C4-2B (cell line): ENCODE results near the gene SMOC2.

ENCODE experiments used
- H3K27ac ChIP-seq: fragments of 450-650 bp; 2 replicates; pipeline ENCODE4 v1.5.1; 2017
- ZFX ChIP-seq: fragments of 450-650 bp; IDR thresholded peaks from 2 replicates; pipeline ENCODE4 v1.6.1; 2017
- TF ChIP-seq, protein P1 (sequence below): fragments of 450-650 bp; conservative IDR thresholded peaks from 2 replicates; pipeline ENCODE4 v1.5.1; 2017; ENCODE audit warnings: mild to moderate bottlenecking

Gene SMOC2

DNA sequence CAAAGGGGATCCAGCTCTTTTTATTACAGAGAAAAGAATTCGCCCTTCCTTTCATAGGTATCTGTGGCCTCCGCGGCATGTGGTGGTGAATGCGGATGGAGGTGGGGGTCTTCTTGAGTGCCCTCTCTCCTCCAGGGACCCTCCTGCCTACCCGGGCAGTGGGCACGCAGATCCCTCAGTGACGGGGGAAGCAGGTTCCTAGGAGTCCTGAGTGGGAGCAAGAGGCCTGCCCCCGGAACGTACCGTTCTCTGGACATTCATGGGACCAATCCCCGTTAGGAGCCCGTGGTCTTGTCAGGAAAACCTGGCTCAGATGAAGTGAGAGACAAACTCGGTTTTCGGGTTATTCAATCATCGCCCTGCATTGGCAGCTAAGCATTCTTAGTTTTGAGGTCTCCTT is 56.4 kb downstream of the SMOC2 start:
- no peak overlapping the region for H3K27ac ChIP-seq
- TF ChIP-seq ZFX: no peak
- TF ChIP-seq, protein P1, sequence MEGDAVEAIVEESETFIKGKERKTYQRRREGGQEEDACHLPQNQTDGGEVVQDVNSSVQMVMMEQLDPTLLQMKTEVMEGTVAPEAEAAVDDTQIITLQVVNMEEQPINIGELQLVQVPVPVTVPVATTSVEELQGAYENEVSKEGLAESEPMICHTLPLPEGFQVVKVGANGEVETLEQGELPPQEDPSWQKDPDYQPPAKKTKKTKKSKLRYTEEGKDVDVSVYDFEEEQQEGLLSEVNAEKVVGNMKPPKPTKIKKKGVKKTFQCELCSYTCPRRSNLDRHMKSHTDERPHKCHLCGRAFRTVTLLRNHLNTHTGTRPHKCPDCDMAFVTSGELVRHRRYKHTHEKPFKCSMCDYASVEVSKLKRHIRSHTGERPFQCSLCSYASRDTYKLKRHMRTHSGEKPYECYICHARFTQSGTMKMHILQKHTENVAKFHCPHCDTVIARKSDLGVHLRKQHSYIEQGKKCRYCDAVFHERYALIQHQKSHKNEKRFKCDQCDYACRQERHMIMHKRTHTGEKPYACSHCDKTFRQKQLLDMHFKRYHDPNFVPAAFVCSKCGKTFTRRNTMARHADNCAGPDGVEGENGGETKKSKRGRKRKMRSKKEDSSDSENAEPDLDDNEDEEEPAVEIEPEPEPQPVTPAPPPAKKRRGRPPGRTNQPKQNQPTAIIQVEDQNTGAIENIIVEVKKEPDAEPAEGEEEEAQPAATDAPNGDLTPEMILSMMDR: no peak

DNA sequence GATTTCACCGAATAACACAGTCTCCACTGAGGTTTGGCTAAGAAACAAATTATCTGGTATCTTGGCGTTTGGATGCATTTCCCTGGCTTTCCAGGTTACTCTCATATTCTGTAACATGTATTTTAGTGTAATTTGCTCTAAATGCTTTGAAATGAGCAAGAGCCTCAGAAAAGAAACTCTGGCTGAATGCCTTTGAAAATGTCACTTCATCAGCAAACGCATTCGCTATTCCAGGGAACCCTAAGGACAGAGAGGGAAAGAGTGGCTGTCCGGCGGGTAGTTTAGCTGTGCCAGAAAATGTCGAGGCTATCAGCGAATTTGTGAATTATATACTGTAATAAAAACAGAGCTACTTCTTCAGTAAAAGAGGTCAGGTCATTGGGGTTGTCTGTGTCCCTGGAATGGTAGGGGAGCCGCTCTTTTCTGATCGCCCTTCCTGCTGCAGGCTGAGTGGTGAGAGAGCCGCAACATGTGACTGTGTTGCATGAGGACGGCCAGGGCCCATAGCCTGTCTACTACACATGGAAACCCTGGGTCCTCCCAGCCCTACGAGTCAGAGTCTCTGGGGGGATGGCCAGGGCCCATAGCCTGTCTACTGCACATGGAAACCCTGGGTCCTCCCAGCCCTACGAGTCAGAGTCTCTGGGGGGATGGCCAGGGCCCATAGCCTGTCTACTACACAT is 57.3 kb downstream of the SMOC2 start:
- no peak overlapping the region for H3K27ac ChIP-seq
- TF ChIP-seq ZFX: no peak
- TF ChIP-seq, protein P1: no peak

DNA sequence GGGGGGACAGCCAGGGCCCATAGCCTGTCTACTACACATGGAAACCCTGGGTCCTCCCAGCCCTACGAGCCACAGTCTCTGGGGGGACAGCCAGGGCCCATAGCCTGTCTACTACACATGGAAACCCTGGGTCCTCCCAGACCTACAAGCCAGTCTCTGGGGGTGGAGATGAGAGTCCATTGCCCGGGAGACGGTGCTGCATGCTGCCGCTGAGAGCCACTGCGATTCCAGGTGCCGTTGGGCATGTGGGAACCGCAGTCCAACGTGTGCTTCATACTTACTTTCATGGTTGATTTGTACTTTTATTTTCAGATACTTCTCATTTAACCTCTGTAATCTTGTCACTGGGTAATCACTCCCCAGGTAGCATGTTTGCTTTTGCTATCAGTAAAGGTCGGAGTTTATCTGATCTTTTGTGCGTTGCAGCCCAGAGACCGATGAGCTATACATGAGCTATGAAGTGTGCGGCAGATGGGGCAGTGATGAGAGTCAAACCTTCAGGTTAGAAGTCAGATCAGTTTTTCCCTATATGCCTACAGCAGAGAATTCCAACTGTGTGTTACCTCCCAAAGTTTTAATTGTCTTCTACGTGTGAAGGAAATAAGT is 58.2 kb downstream of the SMOC2 start:
- TF ChIP-seq, protein P1: no peak
- no peak for TF ChIP-seq ZFX
- no peak overlapping the region for H3K27ac ChIP-seq

DNA sequence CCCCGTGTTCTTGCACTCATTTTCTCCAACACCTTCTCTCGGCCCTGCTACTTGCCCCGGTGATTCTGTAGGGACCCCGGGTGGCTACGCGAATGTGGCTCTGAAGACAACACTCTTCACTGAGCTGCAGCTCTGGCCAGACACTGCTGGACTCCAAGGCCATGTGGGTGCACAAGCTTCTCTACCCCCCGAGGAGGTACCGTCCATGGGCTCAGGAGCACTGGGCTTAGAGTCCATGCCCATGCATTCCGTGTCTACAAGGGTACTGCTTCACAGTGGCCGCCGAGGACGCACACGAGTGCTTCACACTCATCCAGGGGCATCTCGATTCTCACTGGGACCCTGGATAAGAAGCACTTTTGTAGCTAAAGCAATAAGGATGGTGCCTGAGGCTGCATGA is 59.5 kb downstream of the SMOC2 start:
- TF ChIP-seq ZFX: no peak
- TF ChIP-seq, protein P1: no peak
- no peak overlapping the region for H3K27ac ChIP-seq

DNA sequence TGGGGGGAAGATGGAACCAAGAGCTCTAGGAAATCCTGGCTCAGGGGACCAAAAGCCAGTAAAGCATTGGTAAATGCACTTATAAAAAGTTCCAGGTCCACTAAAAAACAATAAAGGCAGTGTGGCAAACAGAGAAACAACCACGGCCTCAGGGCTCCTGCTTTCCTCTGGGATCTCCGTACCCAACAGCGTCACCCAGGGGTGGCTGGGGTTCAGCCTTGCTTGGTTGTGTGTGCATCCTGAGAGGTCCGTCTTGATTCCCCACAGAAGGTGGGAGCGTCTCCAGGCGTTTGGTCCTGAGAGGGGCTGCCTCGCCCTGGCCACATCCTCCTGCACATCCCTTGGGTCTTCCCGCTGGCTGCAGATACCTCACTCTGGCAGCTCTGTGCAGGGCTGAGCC is 60.6 kb downstream of the SMOC2 start:
- H3K27ac ChIP-seq: no peak overlapping the region
- TF ChIP-seq ZFX: no peak
- TF ChIP-seq, protein P1: no peak

DNA sequence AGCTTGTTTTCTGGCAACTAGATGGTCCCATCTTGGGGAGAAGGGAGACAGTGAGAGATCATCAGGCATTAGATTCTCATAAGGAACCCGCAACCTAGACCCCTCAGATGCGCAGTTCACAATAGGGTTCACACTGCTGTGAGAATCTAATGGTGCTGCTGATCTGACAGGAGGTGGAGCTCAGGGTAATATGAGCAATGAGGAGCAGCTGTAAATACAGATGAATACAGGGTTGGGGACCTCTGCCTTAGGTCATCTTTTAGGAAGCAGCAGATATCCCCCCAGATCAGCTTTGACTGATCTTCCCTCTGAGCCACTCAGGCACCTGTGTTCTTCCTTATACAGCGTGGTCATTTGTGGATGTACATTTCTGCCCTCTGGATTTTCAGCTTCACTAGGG is 63.4 kb downstream of the SMOC2 start:
- H3K27ac ChIP-seq: no peak overlapping the region
- TF ChIP-seq ZFX: no peak
- TF ChIP-seq, protein P1: no peak

DNA sequence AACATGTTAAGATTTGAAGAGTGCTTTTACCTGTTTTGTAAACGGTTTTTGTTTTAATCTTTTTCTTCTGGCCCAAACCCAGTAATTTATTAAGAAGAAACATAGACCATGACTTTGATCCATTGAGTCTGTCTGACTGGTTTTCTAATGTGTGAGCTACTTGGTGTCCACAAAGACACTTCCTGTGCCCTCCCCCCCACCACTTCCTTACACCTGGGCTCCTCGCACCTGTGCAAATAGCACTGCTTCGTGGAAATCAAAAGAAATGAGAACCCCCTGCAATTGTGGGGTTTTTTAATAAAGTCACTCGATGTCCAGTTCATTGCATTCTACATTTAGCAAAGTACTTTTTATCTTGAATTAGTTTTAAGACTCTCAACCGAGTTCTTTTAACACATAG is 65.5 kb downstream of the SMOC2 start:
- no peak for TF ChIP-seq ZFX
- TF ChIP-seq, protein P1: no peak

More for the DNA sequence above, 65.5 kb downstream of the SMOC2 start:
- H3K27ac ChIP-seq: no peak overlapping the region
